ENCODE data around the gene PATL1.
"Not testable (repeated sequence)": the region's sequence is repeated elsewhere in the genome, so short reads cannot be mapped to it uniquely, and the experiment has no call there.

Gene PATL1

DNA sequence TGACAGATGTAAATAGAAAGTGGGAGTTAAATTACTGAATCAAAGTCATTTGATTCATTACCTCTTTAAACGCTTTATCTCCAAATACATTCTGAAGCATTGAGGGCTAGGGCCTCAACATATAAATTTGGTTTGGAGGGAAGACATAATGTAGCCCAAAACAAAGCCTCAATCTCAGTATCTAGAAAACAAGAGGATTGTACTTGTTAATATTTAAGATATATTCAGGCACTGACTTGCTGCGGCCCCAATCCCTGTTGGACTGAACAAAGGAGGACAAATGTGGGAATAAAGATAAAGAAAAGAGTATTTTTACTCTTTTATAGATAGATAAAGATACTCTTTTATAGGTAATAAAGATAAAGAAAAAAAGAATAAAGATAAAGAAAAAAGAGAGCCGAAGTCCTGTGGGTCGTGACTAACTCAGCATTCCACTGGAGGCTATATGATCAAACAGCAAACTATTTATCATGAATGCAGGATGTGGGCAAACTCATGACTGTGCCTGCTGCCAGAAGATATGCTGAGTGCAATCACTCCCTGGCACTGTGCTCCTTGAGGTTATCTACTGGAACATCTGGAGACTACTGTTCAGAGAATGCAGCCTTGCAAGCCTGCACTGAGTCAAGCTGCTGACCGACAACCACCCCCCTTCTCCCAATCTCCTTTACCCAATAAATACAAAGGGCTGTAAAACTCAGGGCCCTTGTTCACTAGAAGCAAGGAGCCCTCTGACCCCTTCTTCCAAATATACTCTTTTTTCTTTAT is 37.9 kb upstream of the PATL1 start:
- no peak overlapping the region for H3K27ac ChIP-seq
- TF ChIP-seq, protein P1, sequence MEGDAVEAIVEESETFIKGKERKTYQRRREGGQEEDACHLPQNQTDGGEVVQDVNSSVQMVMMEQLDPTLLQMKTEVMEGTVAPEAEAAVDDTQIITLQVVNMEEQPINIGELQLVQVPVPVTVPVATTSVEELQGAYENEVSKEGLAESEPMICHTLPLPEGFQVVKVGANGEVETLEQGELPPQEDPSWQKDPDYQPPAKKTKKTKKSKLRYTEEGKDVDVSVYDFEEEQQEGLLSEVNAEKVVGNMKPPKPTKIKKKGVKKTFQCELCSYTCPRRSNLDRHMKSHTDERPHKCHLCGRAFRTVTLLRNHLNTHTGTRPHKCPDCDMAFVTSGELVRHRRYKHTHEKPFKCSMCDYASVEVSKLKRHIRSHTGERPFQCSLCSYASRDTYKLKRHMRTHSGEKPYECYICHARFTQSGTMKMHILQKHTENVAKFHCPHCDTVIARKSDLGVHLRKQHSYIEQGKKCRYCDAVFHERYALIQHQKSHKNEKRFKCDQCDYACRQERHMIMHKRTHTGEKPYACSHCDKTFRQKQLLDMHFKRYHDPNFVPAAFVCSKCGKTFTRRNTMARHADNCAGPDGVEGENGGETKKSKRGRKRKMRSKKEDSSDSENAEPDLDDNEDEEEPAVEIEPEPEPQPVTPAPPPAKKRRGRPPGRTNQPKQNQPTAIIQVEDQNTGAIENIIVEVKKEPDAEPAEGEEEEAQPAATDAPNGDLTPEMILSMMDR (conservative IDR thresholded peaks at IDR 0.05), result no peak

DNA sequence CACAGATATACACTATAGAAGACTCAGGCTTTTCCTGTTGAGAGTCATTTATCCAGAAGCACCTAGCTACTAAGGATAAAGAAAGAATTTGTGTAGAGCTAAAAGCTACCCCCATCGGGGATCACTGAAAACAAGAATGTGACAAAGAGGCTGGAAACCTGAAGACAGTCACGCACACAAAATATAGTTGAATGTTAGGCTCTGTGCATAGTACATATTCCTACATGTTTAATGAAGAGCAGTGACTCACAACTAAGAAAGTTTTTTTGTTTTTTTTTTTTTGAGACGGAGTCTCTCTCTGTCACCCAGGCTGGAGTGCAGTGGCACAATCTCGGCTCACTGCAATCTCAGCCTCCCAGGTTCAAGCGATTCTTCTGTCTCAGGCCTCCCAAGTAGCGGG is 36.5 kb upstream of the PATL1 start:
- no peak overlapping the region for H3K27ac ChIP-seq
- TF ChIP-seq, protein P1 (conservative IDR thresholded peaks at IDR 0.05), result no peak

DNA sequence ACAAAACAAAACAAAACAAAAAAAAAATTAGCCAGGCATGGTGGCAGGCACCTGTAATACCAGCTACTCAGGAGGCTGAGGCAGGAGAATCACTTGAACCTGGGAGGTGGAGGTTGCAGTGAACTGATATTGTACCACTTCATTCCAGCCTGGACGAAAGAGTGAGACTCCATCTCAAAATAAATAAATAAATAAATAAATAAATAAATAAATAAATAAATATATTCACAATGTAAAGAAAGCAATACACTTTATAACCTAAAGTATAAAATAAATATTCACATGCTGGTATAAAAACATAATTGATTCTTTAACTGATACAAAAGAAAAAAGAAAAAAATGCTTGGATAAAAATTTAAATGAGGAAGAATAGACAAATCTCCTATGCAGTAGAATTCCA is 34.7 kb upstream of the PATL1 start:
- not testable (repeated sequence) for H3K27ac ChIP-seq

DNA sequence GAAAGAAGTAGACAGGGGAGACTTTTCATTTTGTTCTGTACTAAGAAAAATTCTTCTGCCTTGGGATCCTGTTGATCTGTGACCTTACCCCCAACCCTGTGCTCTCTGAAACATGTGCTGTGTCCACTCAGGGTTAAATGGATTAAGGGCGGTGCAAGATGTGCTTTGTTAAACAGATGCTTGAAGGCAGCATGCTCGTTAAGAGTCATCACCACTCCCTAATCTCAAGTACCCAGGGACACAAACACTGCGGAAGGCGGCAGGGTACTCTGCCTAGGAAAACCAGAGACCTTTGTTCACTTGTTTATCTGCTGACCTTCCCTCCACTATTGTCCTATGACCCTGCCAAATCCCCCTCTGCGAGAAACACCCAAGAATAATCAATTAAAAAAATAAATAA is 31.3 kb upstream of the PATL1 start:
- H3K27ac ChIP-seq, result not testable (repeated sequence)

DNA sequence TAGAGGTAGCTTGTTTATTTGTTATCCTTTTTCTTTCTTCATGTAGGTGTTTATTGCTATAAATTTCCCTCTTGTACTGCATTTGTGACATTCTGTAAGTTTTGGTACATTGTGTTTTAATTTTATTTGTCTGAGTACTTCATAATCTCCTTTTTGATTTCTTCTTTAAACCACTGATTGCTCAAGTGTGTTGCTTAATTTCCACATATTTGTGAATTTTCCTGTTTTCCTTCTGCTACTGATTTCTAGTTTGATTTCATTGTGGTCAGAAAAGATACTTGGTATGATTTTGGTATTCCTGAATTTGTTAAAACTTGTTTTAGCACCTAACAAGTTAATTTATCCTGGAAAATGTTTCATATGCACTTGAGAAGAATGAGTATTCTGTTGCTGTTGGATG is 29.7 kb upstream of the PATL1 start:
- no peak overlapping the region for H3K27ac ChIP-seq
- TF ChIP-seq, protein P1 (conservative IDR thresholded peaks at IDR 0.05), result no peak

DNA sequence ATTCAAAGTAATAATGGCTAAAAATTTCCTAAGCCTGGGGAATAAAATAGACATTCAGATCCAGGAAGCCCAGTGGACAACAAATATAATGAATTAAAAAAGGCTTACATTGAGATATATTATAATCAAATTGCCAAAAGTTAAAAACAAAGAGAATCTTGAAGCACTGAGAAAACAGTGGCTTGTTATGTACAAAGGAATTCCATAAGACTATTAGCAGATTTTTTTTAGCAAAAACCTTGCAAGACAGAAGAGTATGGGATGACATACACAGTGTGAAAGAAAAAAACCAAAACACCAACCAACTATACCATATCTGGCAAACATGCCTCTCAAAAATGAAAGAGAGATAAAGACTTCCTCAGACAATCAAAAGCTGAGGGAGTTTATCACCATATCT is 24.1 kb upstream of the PATL1 start:
- TF ChIP-seq, protein P1 (conservative IDR thresholded peaks at IDR 0.05), result no peak
- H3K27ac ChIP-seq, result no peak overlapping the region

DNA sequence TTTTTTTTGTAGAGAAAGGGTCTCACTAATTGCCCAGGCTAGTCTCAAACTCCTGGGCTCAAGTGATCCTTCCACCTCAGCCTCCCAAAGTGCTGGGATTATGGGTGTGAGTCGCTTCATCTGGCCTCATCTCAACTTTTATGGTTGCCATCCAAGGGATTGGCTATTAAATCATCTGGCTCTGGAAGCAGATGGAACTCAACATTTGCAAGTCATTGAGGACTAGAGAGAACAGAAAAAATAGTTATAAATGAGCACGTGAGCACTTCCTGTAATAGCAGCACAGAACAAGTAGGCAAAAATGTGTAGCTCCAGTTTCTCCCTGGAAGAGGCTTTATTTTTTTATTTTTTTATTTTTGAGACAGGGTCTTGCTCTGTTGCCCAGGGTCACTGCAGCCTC is 22.3 kb upstream of the PATL1 start:
- TF ChIP-seq, protein P1 (conservative IDR thresholded peaks at IDR 0.05), result no peak
- no peak overlapping the region for H3K27ac ChIP-seq

DNA sequence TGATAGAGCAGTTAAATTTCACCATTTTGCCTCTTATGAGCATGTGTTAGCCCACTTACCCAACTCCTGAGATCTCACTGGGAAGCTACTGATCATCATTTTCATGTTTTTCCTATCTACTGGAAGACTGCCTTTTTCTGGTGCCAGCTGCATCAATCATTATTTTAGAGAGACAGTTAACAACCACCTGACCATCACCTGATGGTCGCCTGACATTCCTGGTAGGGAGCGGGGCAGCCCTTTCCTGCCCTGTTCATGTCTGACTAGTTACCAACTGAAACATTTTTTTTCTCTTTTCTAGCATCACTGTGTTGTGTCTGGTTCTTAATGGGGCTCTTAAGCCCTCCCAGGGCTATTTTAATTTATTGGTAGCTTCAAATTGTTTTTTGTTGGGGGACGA is 20.2 kb upstream of the PATL1 start:
- H3K27ac ChIP-seq, result no peak overlapping the region
- TF ChIP-seq, protein P1 (conservative IDR thresholded peaks at IDR 0.05), result no peak

DNA sequence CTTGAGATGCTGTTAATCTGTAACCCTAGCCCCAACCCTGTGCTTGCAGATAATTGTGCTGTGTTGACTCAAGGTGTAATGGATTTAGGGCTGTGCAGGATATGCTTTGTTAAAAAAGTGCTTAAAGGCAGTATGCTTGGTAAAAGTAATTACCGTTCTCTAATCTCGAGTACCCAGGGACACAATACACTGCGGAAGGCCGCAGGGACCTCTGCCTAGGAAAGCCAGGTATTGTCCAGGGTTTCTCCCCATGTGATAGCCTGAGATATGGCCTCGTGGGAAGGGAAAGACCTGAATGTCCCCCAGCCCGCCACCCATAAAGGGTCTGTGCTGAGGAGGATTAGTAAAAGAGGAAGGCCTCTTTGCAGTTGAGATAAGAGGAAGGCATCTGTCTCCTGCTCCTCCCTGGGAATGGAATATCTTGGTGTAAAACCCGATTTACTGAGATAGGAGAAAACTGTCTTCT is 12.5 kb upstream of the PATL1 start:
- H3K27ac ChIP-seq, result not testable (repeated sequence)

Data from VCaP (cell line).